Activated naive CD8-positive, alpha-beta T cell treated with anti-CD3 and anti-CD28 coated beads, Interleukin-2, amount 10 ng/mL, durations not matched to agents 7 days and 5 days (primary cell): ENCODE measurements around the gene PRMT1. TPM values are rescaled to one million over a fixed set of nuclear protein-coding genes. Genes with fewer than 3 reads are reported as not detected.

Source experiments
- ATAC-seq: fragments of 150-1000 bp; cut with Tn5 transposase; one replicate; pipeline ENCODE4 v1.10.0; 2021; ENCODE audit warnings: low read depth, moderate library complexity
- POLR2A ChIA-PET: fragments of 350-600 bp; sonication (Branson Sonifier 250); formaldehyde crosslinking; loops from one replicate; lab custom pipeline; 2021; ENCODE audit warnings: antibody characterized with exemption; lab: Charles Lee
- DNase-seq: peaks from one replicate; pipeline ENCODE4 v3.0.0; 2021
- H3K27ac Mint-ChIP-seq: one replicate; pipeline ENCODE4 v1.8.0; 2022; ENCODE audit warnings: mild to moderate bottlenecking, mixed read lengths
- H3K27me3 Mint-ChIP-seq: one replicate; pipeline ENCODE4 v1.8.0; 2022; ENCODE audit warnings: mild to moderate bottlenecking, moderate library complexity, mixed read lengths
- H3K36me3 Mint-ChIP-seq: one replicate; pipeline ENCODE4 v1.8.0; 2021; ENCODE audit warnings: mild to moderate bottlenecking, mixed read lengths
- H3K4me1 Mint-ChIP-seq: one replicate; pipeline ENCODE4 v1.8.0; 2021; ENCODE audit warnings: mixed read lengths
- H3K4me3 Mint-ChIP-seq: one replicate; pipeline ENCODE4 v1.8.0; 2022; ENCODE audit warnings: mild to moderate bottlenecking, moderate library complexity, mixed read lengths
- H3K9me3 Mint-ChIP-seq: one replicate; pipeline ENCODE4 v1.8.0; 2021; ENCODE audit warnings: mixed read lengths
- total RNA-seq, 2 experiments: library from RNA; stranded (reverse); gene quantifications; one replicate each; pipeline ENCODE4 v1.2.3, GENCODE V29; 2021

The PRMT1 gene
- total RNA-seq, 2 experiments from 2014 or later, result 118 to 123 TPM

- ATAC-seq (peak; percentile 84), DNase-seq (peak; percentile 98)
- Mint-ChIP-seq H3K27ac (peak within 1 kb of the TSS; percentile 93), H3K9me3 (no peaks in the 10 kb centered on the region), H3K4me1 (peaks cover 25% of the 10 kb centered on the region), H3K27me3 (no peaks in the 10 kb centered on the region), H3K36me3 (peaks cover 2% of the 10 kb centered on the region), H3K4me3 (peak within 1 kb of the TSS; percentile 94)
- POLR2A ChIA-PET, result interaction anchor here (0.6 to 3.9 kb wide), 8 partner anchors 9 to 170 kb away, joined by 3 to 46 read pairs (median 4); partner anchors contain the start of genes PRMT1, PRR12, PRRG2 and RCN3
Measured at GRCh38 chr19:49665351-49666119, 11.5 kb upstream of the PRMT1 start, which contains the start of the genes BCL2L12 and IRF3. BCL2L12 (plus strand) TSS chr19:49665933; CDS start chr19:49666693, 760 bp downstream. IRF3 (minus strand) TSS chr19:49665857; CDS start chr19:49664838, 1,019 bp downstream.

GRCh38 chr19:49666120-49666444 is 11.0 kb upstream of the PRMT1 start:
- ATAC-seq, result no peak
- no peaks in the 10 kb centered on the region for H3K9me3 Mint-ChIP-seq
- no peaks in the 10 kb centered on the region for H3K27me3 Mint-ChIP-seq
- peak overlapping the region; percentile 93 for H3K27ac Mint-ChIP-seq
- POLR2A ChIA-PET, result interaction anchor here (1.0 to 3.9 kb wide), 7 partner anchors 10 to 170 kb away, joined by 3 to 46 read pairs (median 4); partner anchors contain the start of genes PRMT1, PRR12, RRAS and SCAF1
- peaks cover 2% of the 10 kb centered on the region for H3K36me3 Mint-ChIP-seq
- no peak for DNase-seq
- H3K4me3 Mint-ChIP-seq, result peak overlapping the region; percentile 94
- H3K4me1 Mint-ChIP-seq, result peaks cover 25% of the 10 kb centered on the region

- peaks cover 32% of the 10 kb centered on the region for H3K4me1 Mint-ChIP-seq
- POLR2A ChIA-PET, result interaction anchor here (1.2 to 3.5 kb wide), 2 partner anchors 9 to 168 kb away, joined by 4 to 18 read pairs; partner anchors contain the start of gene PRMT1
Measured at GRCh38 chr19:49667473-49667872, 9.6 kb upstream of the PRMT1 start.

GRCh38 chr19:49669516-49669915 is 7.6 kb upstream of the PRMT1 start:
- ATAC-seq (no peak), DNase-seq (no peak)
- Mint-ChIP-seq H3K4me3 (no peak overlapping the region), H3K27ac (no peak overlapping the region), H3K4me1 (peaks cover 24% of the 10 kb centered on the region), H3K27me3 (no peaks in the 10 kb centered on the region), H3K36me3 (peaks cover 10% of the 10 kb centered on the region), H3K9me3 (no peaks in the 10 kb centered on the region)
- POLR2A ChIA-PET, result interaction anchor here (3.5 kb wide), 1 partner anchor 7 kb away, joined by 18 read pairs; the partner anchor contains the start of gene PRMT1

More at GRCh38 chr19:49667473-49667872, 9.6 kb upstream of the PRMT1 start:
- peak overlapping the region; percentile 94 for H3K4me3 Mint-ChIP-seq
- no peaks in the 10 kb centered on the region for H3K9me3 Mint-ChIP-seq
- peaks cover 9% of the 10 kb centered on the region for H3K36me3 Mint-ChIP-seq
- DNase-seq (no peak), ATAC-seq (no peak)
- peak overlapping the region; percentile 93 for H3K27ac Mint-ChIP-seq
- H3K27me3 Mint-ChIP-seq, result no peaks in the 10 kb centered on the region

- H3K4me1 Mint-ChIP-seq, result peaks cover 19% of the 10 kb centered on the region
- no peaks in the 10 kb centered on the region for H3K9me3 Mint-ChIP-seq
- DNase-seq (peak; percentile 83), ATAC-seq (no peak)
- no peak overlapping the region for H3K4me3 Mint-ChIP-seq
- POLR2A ChIA-PET, result interaction anchor here (0.5 to 1.4 kb wide), 3 partner anchors 82 to 1248 kb away, joined by 3 to 4 read pairs (median 3); partner anchors contain the start of gene PRR12
- H3K27ac Mint-ChIP-seq, result peak overlapping the region; percentile 65
- H3K27me3 Mint-ChIP-seq, result no peaks in the 10 kb centered on the region
- H3K36me3 Mint-ChIP-seq, result peaks cover 11% of the 10 kb centered on the region
Measured at GRCh38 chr19:49672131-49672919, 4.7 kb upstream of the PRMT1 start.

GRCh38 chr19:49676136-49676783 is 811 bp upstream of the PRMT1 start:
- no peak for ATAC-seq
- Mint-ChIP-seq H3K4me1 (peaks cover 25% of the 10 kb centered on the region), H3K9me3 (no peaks in the 10 kb centered on the region), H3K27ac (peak overlapping the region; percentile 97), H3K4me3 (peak overlapping the region; percentile 99), H3K36me3 (peaks cover 11% of the 10 kb centered on the region), H3K27me3 (no peaks in the 10 kb centered on the region)
- POLR2A ChIA-PET, result interaction anchor here (0.6 to 3.3 kb wide), 23 partner anchors 8 to 341 kb away, joined by 3 to 23 read pairs (median 4); partner anchors contain the start of genes ALDH16A1, BCL2L12, CD37 and IRF3
- no peak for DNase-seq

GRCh38 chr19:49676784-49677230 is 264 bp upstream of the PRMT1 start:
- peak; percentile 94 for DNase-seq
- H3K36me3 Mint-ChIP-seq, result peaks cover 9% of the 10 kb centered on the region
- peak overlapping the region; percentile 99 for H3K4me3 Mint-ChIP-seq
- POLR2A ChIA-PET, result interaction anchor here (0.6 to 3.3 kb wide), 22 partner anchors 8 to 224 kb away, joined by 3 to 23 read pairs (median 4); partner anchors contain the start of genes ALDH16A1, BCL2L12, IRF3 and NOSIP
- peak; percentile 77 for ATAC-seq
- H3K9me3 Mint-ChIP-seq, result no peaks in the 10 kb centered on the region
- peaks cover 25% of the 10 kb centered on the region for H3K4me1 Mint-ChIP-seq
- no peaks in the 10 kb centered on the region for H3K27me3 Mint-ChIP-seq
- H3K27ac Mint-ChIP-seq, result peak overlapping the region; percentile 97

GRCh38 chr19:49677901-49678674 is 1.0 kb downstream of the PRMT1 start:
- POLR2A ChIA-PET, result interaction anchor here (1.5 to 3.3 kb wide), 7 partner anchors 10 to 107 kb away, joined by 3 to 23 read pairs (median 8); partner anchors contain the start of genes BCL2L12, IRF3, PRR12 and RRAS
- Mint-ChIP-seq H3K4me3 (peak overlapping the region; percentile 92), H3K4me1 (peaks cover 17% of the 10 kb centered on the region), H3K27me3 (no peaks in the 10 kb centered on the region), H3K36me3 (peaks cover 7% of the 10 kb centered on the region), H3K9me3 (no peaks in the 10 kb centered on the region), H3K27ac (peak overlapping the region; percentile 92)
- peak; percentile 85 for DNase-seq
- ATAC-seq, result no peak

GRCh38 chr19:49678985-49679770 is 2.1 kb downstream of the PRMT1 start:
- Mint-ChIP-seq H3K9me3 (no peaks in the 10 kb centered on the region), H3K36me3 (peaks cover 7% of the 10 kb centered on the region), H3K27ac (no peak overlapping the region), H3K4me1 (peaks cover 15% of the 10 kb centered on the region), H3K4me3 (peak overlapping the region; percentile 22), H3K27me3 (no peaks in the 10 kb centered on the region)
- DNase-seq (no peak), ATAC-seq (no peak)
- POLR2A ChIA-PET, result interaction anchor here (0.5 to 3.3 kb wide), 5 partner anchors 14 to 113 kb away, joined by 3 to 23 read pairs (median 3); partner anchors contain the start of genes BCL2L12, IRF3, RRAS and SCAF1

GRCh38 chr19:49679771-49680413 is 2.8 kb downstream of the PRMT1 start:
- no peak for DNase-seq
- H3K27ac Mint-ChIP-seq, result peak overlapping the region; percentile 16
- peaks cover 7% of the 10 kb centered on the region for H3K36me3 Mint-ChIP-seq
- peak overlapping the region; percentile 35 for H3K4me3 Mint-ChIP-seq
- POLR2A ChIA-PET, result interaction anchor here (0.6 to 2.2 kb wide), 3 partner anchors 10 to 40 kb away, joined by 3 to 6 read pairs (median 4); partner anchors contain the start of genes ADM5, RRAS and SCAF1
- no peak for ATAC-seq
- H3K9me3 Mint-ChIP-seq, result no peaks in the 10 kb centered on the region
- peaks cover 15% of the 10 kb centered on the region for H3K4me1 Mint-ChIP-seq
- H3K27me3 Mint-ChIP-seq, result no peaks in the 10 kb centered on the region
